Mesendoderm (in vitro differentiated cells): Measurements from ENCODE around the gene SMIM5.
A peak's percentile ranks its signal among the peaks of the same experiment; 100 is the strongest.

Experiments
- DNase-seq: peaks from one replicate; pipeline ENCODE4 v3.0.0; 2013
- H2AK5ac ChIP-seq: 2 replicates; pipeline ENCODE4 v1.6.1; 2013; ENCODE audit warnings: low read length, inconsistent platforms
- H2BK120ac ChIP-seq: 2 replicates; pipeline ENCODE4 v1.6.1; 2013; ENCODE audit warnings: low read depth, mild to moderate bottlenecking, low read length, moderate library complexity, mixed read lengths
- H2BK15ac ChIP-seq: replicated peaks from 2 replicates; pipeline ENCODE4 v1.6.1; 2013; ENCODE audit warnings: low read depth, mild to moderate bottlenecking, moderate library complexity
- H2BK5ac ChIP-seq: 2 replicates; pipeline ENCODE4 v1.6.1; 2013; ENCODE audit warnings: low read length, inconsistent platforms
- H3K18ac ChIP-seq: 2 replicates; pipeline ENCODE4 v1.6.1; 2013; ENCODE audit warnings: mild to moderate bottlenecking, low read length, mixed read lengths
- H3K23ac ChIP-seq: one replicate; pipeline ENCODE4 v1.6.1; 2013; ENCODE audit warnings: low read length
- H3K27ac ChIP-seq: 2 replicates; pipeline ENCODE4 v1.5.1; 2013; ENCODE audit warnings: low read depth, mild to moderate bottlenecking, inconsistent platforms, low read length, moderate library complexity
- H3K27me3 ChIP-seq: 2 replicates; pipeline ENCODE4 v1.6.1; 2013; ENCODE audit warnings: low read length, control low read depth, mild to moderate bottlenecking, inconsistent platforms; ENCODE audit not compliant: insufficient read depth, poor library complexity
- H3K36me3 ChIP-seq: 2 replicates; pipeline ENCODE4 v1.6.1; 2013; ENCODE audit warnings: low read length, inconsistent platforms; ENCODE audit not compliant: control insufficient read depth, insufficient read depth
- H3K4ac ChIP-seq: one replicate; pipeline ENCODE4 v1.6.1; 2013; ENCODE audit warnings: low read depth, mild to moderate bottlenecking, low read length, moderate library complexity
- H3K4me1 ChIP-seq: 2 replicates; pipeline ENCODE4 v1.6.1; 2013; ENCODE audit warnings: low read depth, low read length, inconsistent platforms; ENCODE audit not compliant: control insufficient read depth
- H3K4me2 ChIP-seq: 2 replicates; pipeline ENCODE4 v1.6.1; 2013; ENCODE audit warnings: low read length
- H3K4me3 ChIP-seq: 2 replicates; pipeline ENCODE4 v1.5.1; 2013; ENCODE audit warnings: mild to moderate bottlenecking, low read length
- H3K56ac ChIP-seq: one replicate; pipeline ENCODE4 v1.6.1; 2013; ENCODE audit warnings: low read length
- H3K79me1 ChIP-seq: 2 replicates; pipeline ENCODE4 v1.6.1; 2013; ENCODE audit warnings: low read length, inconsistent platforms
- H3K79me2 ChIP-seq: 2 replicates; pipeline ENCODE4 v1.6.1; 2013; ENCODE audit warnings: mild to moderate bottlenecking, low read length; ENCODE audit not compliant: control insufficient read depth, insufficient read depth
- H3K9ac ChIP-seq: 2 replicates; pipeline ENCODE4 v1.6.1; 2013; ENCODE audit warnings: low read length, inconsistent platforms
- H4K5ac ChIP-seq: one replicate; pipeline ENCODE4 v1.6.1; 2013; ENCODE audit warnings: low read length
- H4K8ac ChIP-seq: one replicate; pipeline ENCODE4 v1.6.1; 2013; ENCODE audit warnings: low read depth, mild to moderate bottlenecking, control low read depth, low read length, moderate library complexity
- WGBS: extraction: QIAGEN DNeasy Blood & Tissue Kit; methylation state at CpG from one replicate; pipeline ENCODE4 v1.1.7; 2013; ENCODE audit warnings: low lambda C conversion rate, missing lambda C conversion rate; ENCODE audit not compliant: insufficient coverage; ENCODE audit errors: extremely low coverage; 5-methylcytosine and 5-hydroxymethylcytosine counted together

SMIM5 gene

DNA sequence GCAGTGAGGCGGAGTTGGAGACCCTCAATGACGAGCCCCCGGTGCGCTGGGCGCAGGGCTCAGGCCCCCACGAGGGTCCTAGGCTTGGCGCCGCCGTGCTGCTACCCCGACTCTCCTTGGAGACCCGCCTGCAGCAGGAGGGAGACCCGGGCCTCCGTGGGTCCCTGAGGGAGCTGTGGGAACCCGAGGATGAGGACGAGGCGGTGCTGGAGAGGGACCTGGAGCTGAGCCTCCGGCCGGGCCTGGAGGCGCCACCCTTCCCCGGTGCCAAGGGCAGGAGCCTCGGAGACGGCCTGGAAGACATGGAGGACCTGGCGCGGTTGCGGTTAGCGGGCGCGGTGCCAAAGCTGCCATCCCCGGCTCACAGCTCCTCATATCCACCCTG, 43.3 kb upstream of the SMIM5 start:
- WGBS = no CpG with 5 or more reads among the region's 29 CpGs
- Histone ChIP-seq H3K27ac (no peak overlapping the region), H2AK5ac (no peak overlapping the region), H3K27me3 (no peaks in the 10 kb centered on the region), H3K4me1 (no peaks in the 10 kb centered on the region), H3K9ac (peak overlapping the region; percentile 77), H3K18ac (peak overlapping the region; percentile 62), H2BK15ac (no peak overlapping the region), H3K4me2 (peak overlapping the region; percentile 59), H3K23ac (peak overlapping the region; percentile 9), H3K36me3 (no peaks in the 10 kb centered on the region), H4K5ac (no peak overlapping the region), H3K4ac (no peak overlapping the region), H3K56ac (peak overlapping the region; percentile 82), H3K79me2 (no peaks in the 10 kb centered on the region), H3K4me3 (no peak overlapping the region), H2BK5ac (no peak overlapping the region), H2BK120ac (no peak overlapping the region), H3K79me1 (no peaks in the 10 kb centered on the region), H4K8ac (no peak overlapping the region)
- no peak for DNase-seq

DNA sequence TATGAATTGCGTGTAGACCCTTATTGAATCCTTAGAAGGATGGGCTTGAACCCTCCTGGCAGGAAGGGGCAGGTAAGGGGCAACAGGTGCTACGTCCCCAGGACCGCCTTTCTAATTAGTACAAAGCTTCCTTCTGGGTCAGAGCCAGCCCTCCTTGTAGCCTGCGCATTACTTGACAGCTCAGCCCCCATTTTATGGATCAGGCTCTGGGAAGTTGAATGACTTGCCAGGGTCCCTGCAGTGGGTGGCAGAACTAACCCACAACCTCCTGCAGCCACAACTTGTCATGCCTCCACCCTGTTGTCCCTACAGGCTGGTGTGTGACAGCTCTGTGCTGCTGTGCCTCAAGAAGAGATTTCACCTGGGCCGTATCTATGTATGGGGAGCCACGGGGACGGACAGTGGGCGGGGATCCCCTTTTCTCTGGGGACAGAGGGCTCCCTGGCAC, 42.9 kb upstream of the SMIM5 start:
- Histone ChIP-seq H3K4ac (no peak overlapping the region), H3K9ac (no peak overlapping the region), H4K8ac (no peak overlapping the region), H4K5ac (no peak overlapping the region), H2BK15ac (no peak overlapping the region), H3K4me3 (no peak overlapping the region), H2BK120ac (no peak overlapping the region), H3K4me1 (no peaks in the 10 kb centered on the region), H2BK5ac (no peak overlapping the region), H3K27ac (no peak overlapping the region), H2AK5ac (no peak overlapping the region), H3K18ac (no peak overlapping the region), H3K27me3 (no peaks in the 10 kb centered on the region), H3K36me3 (no peaks in the 10 kb centered on the region), H3K56ac (peak overlapping the region; percentile 82), H3K79me1 (no peaks in the 10 kb centered on the region), H3K23ac (no peak overlapping the region), H3K79me2 (no peaks in the 10 kb centered on the region), H3K4me2 (no peak overlapping the region)
- DNase-seq = no peak
- no CpG with 5 or more reads among the region's 8 CpGs for WGBS

DNA sequence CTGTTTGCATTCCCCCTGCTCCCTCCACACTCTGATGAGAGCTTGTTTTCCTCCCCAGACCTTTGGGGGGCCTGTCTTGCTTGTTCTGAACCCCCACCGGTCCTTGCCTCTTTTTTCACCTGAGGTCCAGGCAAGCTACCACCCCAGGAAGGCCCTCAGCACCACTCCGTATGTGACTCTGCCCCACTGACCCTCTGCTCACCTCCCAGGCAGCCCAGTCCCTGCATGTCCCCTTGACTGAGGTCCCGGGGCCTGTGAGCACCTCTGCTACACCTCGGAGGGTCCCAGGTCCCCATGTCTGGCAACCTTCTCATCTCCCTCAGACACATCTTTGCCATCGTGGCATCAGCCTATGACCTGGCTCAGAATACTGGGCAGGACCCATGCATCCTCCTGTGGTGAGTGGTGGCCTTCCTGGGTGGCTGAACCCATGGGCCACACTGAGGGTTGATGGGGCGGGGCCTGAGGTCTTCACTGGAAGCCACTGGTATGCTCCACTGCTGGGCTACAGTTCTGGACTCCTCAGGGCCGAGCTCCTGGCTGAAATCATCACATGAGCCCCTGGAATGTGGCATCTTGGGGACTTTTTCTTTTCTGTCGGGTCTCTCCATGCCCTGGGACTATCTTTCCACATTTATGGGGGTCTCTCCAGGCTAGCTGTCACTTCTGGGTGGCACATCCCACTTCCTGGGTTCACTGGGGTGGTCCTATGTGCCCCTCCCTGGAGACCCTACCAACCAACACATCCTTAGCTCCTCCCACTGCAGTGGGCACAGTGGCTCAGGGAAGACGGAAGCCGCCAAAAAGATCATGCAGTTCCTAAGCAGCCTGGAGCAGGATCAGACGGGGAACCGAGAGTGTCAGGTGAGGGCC, 42.1 kb upstream of the SMIM5 start:
- WGBS = no CpG with 5 or more reads among the region's 12 CpGs

DNA sequence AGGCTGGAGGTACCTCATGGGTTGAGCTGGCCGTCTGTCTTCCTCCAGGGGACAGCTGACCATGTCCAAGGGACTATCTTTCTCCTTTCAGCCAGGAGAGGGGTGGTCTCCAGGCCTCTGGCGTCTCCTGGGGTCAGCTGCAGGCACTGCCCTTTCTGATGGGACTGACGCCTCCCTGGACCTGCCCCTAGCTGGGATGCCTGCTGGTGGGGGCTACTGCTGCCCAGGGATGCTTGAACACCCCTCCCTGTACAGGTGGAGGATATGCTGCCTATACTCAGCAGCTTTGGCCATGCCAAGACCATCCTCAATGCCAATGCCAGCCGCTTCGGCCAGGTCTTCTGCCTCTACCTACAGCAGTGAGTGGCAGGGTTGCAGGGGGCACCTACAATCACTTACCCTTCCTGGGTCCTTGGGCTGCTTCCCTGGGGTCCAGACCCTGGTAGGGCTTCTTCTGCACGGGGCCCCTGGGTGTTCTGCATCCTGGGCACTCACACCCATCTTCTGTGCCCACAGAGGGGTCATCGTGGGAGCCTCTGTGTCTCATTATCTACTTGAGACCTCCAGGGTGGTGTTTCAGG, 41.4 kb upstream of the SMIM5 start:
- Histone ChIP-seq H3K4ac (no peak overlapping the region), H2AK5ac (no peak overlapping the region), H3K27me3 (no peaks in the 10 kb centered on the region), H2BK15ac (no peak overlapping the region), H3K4me3 (no peak overlapping the region), H3K79me1 (no peaks in the 10 kb centered on the region), H3K4me1 (no peaks in the 10 kb centered on the region), H3K4me2 (no peak overlapping the region), H3K18ac (no peak overlapping the region), H3K23ac (no peak overlapping the region), H2BK5ac (no peak overlapping the region), H3K36me3 (no peaks in the 10 kb centered on the region), H3K56ac (no peak overlapping the region), H3K27ac (no peak overlapping the region), H3K79me2 (no peaks in the 10 kb centered on the region), H3K9ac (no peak overlapping the region), H2BK120ac (no peak overlapping the region), H4K8ac (no peak overlapping the region), H4K5ac (no peak overlapping the region)
- DNase-seq = no peak
- WGBS = no CpG with 5 or more reads among the region's 7 CpGs

More for the DNA sequence above, 42.1 kb upstream of the SMIM5 start:
- Histone ChIP-seq H3K27me3 (no peaks in the 10 kb centered on the region), H3K18ac (no peak overlapping the region), H3K4me2 (no peak overlapping the region), H3K9ac (no peak overlapping the region), H3K4me1 (no peaks in the 10 kb centered on the region), H3K79me2 (no peaks in the 10 kb centered on the region), H4K5ac (no peak overlapping the region), H2BK15ac (no peak overlapping the region), H3K23ac (no peak overlapping the region), H2BK120ac (no peak overlapping the region), H2AK5ac (no peak overlapping the region), H3K56ac (no peak overlapping the region), H3K4me3 (no peak overlapping the region), H3K4ac (no peak overlapping the region), H3K27ac (no peak overlapping the region), H4K8ac (no peak overlapping the region), H3K36me3 (no peaks in the 10 kb centered on the region), H3K79me1 (no peaks in the 10 kb centered on the region), H2BK5ac (no peak overlapping the region)
- no peak for DNase-seq

DNA sequence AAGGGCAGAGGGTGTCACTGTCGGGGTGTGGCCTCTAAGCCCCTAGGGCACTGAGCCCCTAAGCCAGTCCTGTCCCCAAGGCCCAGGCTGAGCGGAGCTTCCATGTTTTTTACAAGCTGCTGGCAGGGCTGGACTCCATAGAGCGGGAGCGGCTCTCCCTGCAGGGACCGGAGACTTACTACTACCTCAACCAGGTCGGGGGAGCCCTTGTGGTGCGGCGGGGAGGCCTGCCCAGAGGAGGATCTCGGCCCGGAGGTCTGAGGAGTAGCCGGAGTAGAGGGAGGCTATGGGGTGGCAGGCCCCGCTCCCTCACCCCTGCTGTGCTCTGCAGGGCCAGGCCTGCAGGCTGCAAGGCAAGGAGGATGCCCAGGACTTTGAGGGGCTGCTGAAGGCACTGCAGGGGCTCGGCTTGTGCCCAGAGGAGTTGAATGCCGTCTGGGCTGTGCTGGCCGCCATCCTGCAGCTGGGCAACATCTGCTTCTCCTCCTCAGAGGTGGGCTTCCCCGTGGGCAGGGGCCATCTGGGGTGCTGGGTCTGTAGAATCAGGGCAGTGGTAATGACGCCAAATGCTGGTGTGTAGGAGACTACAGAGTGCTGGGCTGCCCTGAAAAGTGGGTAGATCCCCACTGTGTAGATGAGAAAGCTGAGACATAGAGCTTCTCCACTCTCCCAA, 40.8 kb upstream of the SMIM5 start:
- Histone ChIP-seq H3K79me2 (no peaks in the 10 kb centered on the region), H3K4me2 (no peak overlapping the region), H3K4me3 (no peak overlapping the region), H3K36me3 (no peaks in the 10 kb centered on the region), H4K5ac (no peak overlapping the region), H3K56ac (no peak overlapping the region), H3K9ac (no peak overlapping the region), H4K8ac (no peak overlapping the region), H3K27me3 (no peaks in the 10 kb centered on the region), H2AK5ac (no peak overlapping the region), H2BK5ac (no peak overlapping the region), H3K79me1 (no peaks in the 10 kb centered on the region), H3K18ac (no peak overlapping the region), H3K4ac (no peak overlapping the region), H2BK120ac (no peak overlapping the region), H3K23ac (no peak overlapping the region), H2BK15ac (no peak overlapping the region), H3K4me1 (no peaks in the 10 kb centered on the region), H3K27ac (no peak overlapping the region)
- no CpG with 5 or more reads among the region's 17 CpGs for WGBS
- no peak for DNase-seq
